Inflammatory macrophage treated with lipopolysaccharide for 4 hours (primary cell): ENCODE results near the gene DDHD1.
"Not testable (repeated sequence)": the region's sequence is repeated elsewhere in the genome, so short reads cannot be mapped to it uniquely, and the experiment has no call there.

ENCODE experiments used
- DNase-seq: peaks from one replicate; pipeline ENCODE4 v3.0.0-alpha.2; 2020

DDHD1 gene

GRCh38 chr14:53152887-53153701 is at the start of gene DDHD1:
DDHD1 (minus strand) TSS chr14:53153323; CDS start chr14:53153098, 225 bp downstream.
- DNase-seq = peak; percentile 82

- DNase-seq = no peak
Observed at GRCh38 chr14:53195949-53196348, 42.8 kb upstream of the DDHD1 start.

GRCh38 chr14:53193193-53193592 is 40.1 kb upstream of the DDHD1 start:
- DNase-seq = no peak

- no peak for DNase-seq
Observed at GRCh38 chr14:53192052-53192760, 39.1 kb upstream of the DDHD1 start.

- no peak for DNase-seq
Observed at GRCh38 chr14:53190938-53191337, 37.8 kb upstream of the DDHD1 start.

- no peak for DNase-seq
Observed at GRCh38 chr14:53187921-53188463, 34.9 kb upstream of the DDHD1 start.

GRCh38 chr14:53186532-53186931 is 33.4 kb upstream of the DDHD1 start:
- DNase-seq = no peak

GRCh38 chr14:53183611-53184010 is 30.5 kb upstream of the DDHD1 start:
- no peak for DNase-seq

- DNase-seq = peak; percentile 20
Observed at GRCh38 chr14:53183056-53183455, 29.9 kb upstream of the DDHD1 start.

- DNase-seq = not testable (repeated sequence)
Observed at GRCh38 chr14:53181463-53182081, 28.4 kb upstream of the DDHD1 start.

GRCh38 chr14:53180272-53181221 is 27.4 kb upstream of the DDHD1 start:
- DNase-seq = peak; percentile 16

GRCh38 chr14:53179486-53180005 is 26.4 kb upstream of the DDHD1 start:
- not testable (repeated sequence) for DNase-seq

- peak; percentile 67 for DNase-seq
Observed at GRCh38 chr14:53175375-53175774, 22.3 kb upstream of the DDHD1 start.

- DNase-seq = no peak
Observed at GRCh38 chr14:53174918-53175317, 21.8 kb upstream of the DDHD1 start.

- no peak for DNase-seq
Observed at GRCh38 chr14:53168786-53169185, 15.7 kb upstream of the DDHD1 start.

GRCh38 chr14:53167602-53168328 is 14.6 kb upstream of the DDHD1 start:
- peak; percentile 67 for DNase-seq

- DNase-seq = peak; percentile 93
Observed at GRCh38 chr14:53161758-53162435, 8.8 kb upstream of the DDHD1 start.

- no peak for DNase-seq
Observed at GRCh38 chr14:53156238-53156637, 3.1 kb upstream of the DDHD1 start.

- DNase-seq = peak; percentile 31
Observed at GRCh38 chr14:53153702-53154112, 584 bp upstream of the DDHD1 start.

- peak; percentile 56 for DNase-seq
Observed at GRCh38 chr14:53152184-53152886, 788 bp downstream of the DDHD1 start.
